ENCODE measurements around the gene DIP2C.
"Not testable (repeated sequence)": the region's sequence is repeated elsewhere in the genome, so short reads cannot be mapped to it uniquely, and the experiment has no call there.

The DIP2C gene

DNA sequence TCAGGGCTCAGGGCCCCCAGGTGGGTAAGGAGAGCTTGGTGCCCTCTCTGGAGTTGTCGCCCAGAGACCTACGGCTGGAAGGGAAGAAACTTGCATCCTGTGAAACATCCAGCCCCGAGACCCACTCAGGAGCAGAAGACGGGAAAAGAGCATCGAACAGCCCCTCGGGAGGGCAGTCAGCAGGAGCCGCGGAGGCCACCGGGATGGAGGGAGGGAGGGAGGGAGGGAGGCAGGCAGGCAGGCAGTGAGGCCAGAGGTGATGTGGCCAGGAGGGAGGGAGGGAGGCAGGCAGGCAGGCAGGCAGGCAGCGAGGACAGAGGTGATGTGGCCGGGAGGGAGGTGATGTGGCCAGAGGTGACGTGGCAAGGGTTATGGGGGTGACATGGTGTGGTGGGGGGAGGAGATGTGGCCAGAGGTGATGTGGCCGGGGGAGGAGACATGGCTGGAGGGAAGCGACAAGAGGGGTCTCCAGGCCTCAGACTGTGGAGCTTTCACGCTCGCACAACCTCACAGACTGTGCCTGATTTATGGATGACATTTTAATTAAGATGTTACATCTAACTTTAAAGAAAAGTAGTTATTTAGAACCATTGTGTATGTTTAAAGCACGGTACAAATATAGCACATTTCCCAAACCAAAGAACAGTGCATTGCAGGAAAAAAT is 141.1 kb downstream of the DIP2C start:
- DNase-seq: no peak

DNA sequence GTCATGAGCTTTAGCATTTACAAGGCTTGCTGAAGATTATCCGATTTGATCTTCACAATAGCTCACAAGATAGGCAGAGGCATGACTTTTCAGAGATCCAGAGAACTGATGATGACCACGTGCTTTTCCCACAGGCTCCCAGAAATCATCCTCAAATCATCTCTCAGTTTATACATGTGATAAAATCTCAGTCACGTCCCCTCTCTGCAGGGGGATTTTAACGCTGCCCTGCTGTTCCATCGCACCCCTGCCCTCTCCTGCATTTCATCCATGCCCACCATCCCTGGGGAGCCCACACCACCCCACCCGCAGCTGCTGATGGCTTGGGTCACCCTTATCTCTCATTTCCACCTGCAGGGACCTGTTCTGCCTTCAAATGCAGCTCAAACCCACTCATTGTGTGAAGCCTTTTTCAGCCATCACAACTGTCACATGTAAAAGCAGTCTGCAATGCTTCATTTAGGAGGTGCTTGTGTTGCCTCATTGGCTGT is 141.8 kb downstream of the DIP2C start:
- DNase-seq: no peak

DNA sequence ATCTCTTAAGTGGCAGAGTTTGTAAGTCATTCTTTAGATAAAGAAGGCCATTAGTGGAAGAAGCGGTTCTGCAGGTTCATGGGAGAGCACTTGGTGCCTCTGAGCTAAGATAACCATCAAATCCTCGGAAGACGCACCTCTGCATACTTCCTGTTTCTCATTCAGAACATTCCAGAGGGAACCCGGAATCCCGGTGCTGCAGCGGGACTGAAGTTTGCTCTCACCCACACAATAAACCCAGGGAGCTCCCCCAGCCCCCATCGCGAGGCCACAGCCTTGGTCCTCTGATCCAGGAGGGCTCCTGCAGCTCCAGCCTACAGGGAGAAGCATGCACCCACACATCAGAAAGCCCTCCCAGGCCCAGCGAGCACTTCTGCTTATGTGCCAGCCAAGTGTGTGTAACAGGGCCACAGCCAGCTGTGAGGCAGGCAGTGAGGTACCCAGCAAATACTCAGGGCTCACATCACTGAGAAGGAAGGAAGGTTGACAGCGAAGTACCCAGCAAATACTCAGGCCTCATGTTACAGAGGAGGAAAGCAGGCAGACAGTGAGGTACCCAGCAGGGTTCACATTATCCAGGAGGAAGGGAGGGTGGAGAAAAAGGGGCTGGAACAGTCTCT is 142.4 kb downstream of the DIP2C start:
- no peak for DNase-seq

DNA sequence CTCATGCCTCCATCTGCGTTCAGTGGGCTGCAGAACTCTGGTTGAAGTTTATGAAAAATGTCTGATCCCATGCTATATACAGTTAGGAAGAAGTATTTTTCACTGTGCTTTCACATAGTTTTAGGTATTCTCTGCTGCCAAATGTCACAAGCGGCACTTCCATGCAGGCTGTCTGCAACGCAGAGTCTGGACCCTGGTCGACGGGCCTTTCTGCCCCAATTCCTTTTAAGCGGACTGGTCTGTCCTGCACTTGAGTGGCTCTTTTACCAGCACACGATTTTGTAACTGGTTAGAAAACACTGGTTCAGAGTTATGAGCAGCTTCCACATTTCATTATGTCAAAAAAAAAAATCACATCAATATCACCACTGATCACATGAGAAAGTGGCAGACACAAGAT is 143.0 kb downstream of the DIP2C start:
- no peak for DNase-seq

DNA sequence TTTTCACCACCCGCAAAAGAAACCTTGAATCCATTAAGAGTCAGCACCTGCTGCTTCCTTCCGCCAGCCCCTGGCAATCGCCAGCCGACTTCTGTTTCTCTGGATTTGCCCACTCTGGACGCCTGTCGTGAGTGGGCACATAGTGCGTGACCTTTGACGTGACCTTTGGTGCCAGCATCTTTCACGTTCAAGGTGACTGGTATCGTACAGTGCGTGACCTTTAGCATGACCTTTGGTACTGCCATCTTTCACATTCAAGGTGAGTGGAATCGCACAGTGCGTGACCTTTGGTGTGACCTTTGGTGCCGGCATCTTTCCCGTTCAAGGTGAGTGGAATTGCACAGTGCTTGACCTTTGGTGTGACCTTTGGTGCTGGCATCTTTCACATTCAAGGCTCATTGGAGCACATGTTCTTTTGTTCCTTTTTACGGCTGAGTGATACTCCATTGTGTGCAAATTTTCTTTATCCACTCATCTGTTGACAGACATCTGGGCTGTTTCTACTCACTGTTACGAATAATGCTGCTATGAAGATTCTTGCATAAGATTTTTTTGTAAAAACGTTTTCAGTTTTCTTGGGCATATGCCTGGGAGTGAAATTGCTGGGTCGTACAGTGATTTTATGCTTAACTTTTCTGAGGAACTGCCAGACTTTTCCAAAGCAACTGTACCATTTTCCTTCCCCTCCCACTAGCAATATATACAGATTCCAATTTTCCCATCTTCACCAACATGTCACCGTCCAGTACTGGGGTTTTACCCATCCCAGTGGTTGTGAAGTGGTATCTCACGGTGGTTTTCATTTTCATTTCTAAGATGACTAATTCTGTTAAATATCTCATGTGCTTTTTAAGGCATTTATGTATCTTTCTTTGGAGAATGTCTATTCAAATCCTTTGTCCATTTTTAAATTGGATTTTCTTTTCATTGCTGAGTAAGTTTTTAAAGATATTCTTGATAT is 145.3 kb downstream of the DIP2C start:
- no peak for DNase-seq

DNA sequence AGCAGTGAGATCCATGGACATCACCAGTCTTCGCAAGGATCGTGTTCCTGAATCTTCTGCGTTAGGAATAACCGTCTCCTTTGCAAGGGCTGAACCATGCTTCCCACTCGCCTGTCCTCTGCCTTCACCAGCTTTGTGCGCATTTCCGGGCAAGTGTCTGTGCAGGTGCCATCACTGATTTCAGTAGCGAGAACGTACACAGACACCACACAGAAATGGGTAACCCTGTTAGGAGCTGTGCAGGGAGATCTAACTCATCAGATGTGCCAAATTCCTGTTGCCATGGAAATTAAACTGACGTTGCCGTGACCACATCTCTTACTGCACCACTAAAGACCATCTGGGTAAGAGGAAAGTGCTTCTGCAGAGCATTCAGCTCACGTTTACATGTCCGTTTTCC is 146.3 kb downstream of the DIP2C start:
- DNase-seq: no peak

DNA sequence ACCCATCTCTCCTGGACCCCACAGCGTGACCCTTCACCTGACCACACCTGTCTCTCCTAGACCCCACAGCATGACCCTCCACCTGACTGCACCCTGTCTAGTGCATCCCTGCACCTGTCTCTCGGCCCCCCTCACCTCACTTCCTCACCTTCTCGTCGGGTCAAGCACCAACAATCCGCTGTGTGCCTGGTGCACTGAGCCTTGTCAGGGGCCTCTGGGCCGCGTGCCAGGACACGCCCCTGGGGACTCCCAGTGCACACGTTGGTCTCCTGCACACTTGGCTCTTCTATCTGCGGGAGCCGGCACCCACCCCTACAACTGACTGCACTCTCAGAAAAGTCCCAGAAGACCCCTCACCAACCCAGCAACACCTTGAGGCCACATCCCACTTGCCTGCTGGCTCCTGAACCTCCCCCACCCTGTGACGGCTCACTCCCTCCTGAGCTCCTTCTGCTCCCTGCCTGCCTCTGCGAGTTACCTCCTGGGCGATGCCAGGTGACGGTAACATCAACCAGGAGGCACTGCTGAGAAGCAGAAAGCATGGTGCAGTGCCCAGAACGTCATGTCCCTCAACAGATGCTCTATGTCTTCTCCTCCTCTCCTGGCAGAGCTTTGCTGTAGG is 147.6 kb downstream of the DIP2C start:
- DNase-seq: peak; percentile 38

DNA sequence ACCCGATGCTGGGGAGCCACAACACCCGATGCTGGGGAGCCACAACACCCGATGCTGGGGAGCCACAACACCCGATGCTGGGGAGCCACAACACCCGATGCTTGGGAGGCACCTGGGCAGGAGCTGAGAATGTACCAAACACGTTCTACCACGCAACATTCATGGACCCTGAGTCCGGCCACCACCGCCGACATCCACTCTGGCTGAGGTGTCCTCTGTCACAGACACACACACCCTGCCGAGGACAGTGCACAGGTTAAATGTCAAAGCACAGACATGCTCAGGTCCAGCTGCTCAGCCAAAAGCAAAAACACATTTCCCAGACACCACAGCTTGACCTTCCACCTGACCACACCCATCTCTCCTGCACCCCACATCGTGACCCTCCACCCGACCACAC is 148.4 kb downstream of the DIP2C start:
- no peak for DNase-seq

DNA sequence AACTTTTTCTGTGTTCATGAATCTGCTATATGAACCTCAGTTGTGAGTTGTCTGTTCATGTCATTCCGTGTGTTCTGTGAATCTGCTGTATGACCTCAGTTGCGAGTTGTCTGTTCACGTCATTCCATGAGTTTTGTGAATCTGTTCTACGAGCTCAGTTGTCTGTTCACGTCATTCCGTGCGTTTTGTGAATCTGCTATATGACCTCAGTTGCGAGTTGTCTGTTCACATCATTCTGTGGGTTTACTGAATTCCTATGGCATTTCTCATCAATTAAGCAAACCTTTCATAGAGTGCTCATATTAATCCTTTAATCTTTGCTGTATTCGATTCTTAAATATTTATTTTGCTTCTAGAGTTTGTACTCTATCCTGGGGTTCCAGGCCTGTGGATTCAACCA is 150.6 kb downstream of the DIP2C start:
- DNase-seq: no peak

DNA sequence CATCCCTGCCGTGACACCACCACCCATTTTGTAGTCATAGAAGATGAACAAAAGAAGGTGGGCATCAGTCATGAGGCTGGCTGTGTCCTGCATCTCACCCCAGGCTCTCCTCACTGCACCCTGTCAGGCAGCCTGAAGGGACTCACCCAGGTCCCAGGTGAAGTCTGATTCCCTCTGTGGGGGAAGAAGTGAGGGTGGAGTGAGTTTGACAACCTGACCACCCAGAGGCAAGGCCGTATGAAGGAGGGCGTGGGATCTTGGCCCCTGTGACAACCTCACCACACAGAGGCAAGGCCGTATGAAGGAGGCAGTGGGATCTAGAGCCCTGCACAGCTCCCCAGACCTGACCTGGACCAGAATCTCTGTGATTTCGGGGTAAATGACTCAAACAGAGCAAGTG is 152.5 kb downstream of the DIP2C start:
- no peak for DNase-seq

DNA sequence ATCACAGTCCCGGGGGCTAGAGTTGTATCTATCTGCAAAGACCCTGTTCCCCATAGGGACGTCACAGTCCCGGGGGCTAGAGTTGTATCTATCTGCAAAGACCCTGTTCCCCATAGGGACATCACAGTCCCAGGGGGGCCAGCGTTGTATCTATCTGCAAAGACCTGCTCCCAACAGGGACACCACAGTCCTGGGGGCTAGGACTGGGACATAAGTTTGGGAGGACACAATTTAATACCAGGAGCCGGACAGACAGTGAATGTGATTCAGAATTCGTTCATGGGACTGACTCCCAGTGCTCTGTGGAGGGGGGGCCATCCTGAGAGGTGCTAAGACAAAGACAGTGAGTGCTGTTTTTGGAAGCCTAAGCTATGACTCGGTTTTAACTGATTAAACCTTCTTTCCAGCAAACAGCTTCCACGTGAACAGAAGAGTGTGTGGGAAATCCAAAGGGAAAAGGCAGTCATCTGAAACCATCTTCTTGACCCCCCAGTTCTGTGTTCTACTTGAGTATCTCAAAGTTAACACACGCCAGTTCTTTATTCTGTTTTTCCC is 153.0 kb downstream of the DIP2C start:
- no peak for DNase-seq

DNA sequence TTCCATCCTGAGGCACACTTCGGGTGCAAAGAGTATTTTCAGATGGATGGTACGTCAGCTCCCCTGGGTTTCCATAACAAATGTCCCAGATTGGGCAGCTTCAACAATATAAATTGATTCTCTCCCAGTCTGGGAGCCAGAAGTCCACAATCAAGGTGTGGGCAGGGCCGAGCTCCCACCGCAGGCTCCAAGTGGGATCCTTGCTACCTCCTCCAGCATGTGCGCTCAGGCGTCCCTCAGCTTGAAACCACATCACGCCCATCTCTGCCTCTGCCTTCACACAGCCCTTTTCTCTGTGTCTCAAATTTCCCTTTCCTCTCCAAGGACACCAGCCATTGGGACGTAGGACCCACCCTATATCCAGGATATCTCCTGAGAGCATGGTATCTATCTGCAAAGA is 153.5 kb downstream of the DIP2C start:
- DNase-seq: peak in 1 of 2 experiments; percentile 11

DNA sequence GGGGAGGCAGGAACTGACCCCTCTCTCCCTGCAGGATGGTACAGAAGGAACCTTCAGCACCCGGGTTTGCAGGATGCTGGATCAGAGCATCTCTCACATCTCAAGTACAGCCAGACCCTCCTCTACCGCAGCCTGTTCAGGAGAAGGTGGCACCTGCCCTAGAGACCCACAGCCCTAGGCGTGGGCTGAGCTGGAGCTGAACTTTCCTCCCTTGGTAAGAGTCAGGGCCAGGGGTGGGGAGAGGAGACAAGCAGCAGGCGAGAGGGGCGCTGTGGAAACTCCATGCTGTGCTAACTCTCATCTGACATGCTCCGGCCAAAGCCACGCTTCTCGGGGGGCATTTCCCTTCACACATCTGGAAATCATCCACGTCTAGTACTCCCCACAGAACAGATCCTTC is 154.4 kb downstream of the DIP2C start:
- no peak for DNase-seq

DNA sequence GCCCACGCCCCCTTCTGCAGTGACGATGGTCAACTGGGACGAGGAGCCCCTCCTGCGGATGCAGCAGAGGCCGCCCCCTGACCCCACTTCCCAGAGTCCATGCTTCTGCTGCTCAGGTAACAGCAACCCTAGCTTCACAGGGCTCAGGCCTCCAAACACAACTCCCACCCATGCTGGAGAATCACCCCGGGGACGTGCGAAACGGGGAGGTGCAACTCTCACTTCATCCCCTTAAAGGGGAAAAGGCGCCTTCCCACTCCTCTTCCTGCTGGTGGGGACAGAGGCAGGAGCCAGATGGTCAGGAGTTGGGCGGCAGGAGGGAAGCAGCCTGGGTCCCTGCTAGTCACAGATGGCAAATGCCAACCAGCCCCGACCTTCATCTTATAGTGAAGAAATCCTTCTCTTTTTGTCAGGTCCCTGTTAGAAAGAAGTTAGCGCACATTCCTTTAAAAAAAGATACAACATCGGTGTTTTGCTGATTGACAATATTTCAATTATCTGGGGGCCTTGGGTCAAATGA is 155.4 kb downstream of the DIP2C start:
- no peak for DNase-seq

DNA sequence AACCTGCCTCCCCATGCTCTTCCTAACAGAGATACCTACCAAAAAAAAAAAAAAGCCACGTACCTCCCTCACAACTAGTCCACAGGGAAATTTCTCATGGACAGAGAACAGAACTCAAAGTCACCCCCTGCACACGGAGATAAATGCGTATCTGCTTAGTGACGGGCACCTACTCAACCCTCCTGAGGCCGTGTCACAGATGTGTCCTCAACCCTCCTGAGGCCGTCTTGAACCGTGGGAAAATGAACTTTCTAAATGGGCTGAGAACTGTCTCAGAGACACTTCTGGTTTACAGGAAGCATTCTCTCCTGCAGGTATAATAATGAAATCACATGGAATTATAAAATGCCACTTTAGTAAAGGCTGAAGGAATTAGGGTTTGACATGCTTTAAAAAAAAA is 155.9 kb downstream of the DIP2C start:
- DNase-seq: no peak

DNA sequence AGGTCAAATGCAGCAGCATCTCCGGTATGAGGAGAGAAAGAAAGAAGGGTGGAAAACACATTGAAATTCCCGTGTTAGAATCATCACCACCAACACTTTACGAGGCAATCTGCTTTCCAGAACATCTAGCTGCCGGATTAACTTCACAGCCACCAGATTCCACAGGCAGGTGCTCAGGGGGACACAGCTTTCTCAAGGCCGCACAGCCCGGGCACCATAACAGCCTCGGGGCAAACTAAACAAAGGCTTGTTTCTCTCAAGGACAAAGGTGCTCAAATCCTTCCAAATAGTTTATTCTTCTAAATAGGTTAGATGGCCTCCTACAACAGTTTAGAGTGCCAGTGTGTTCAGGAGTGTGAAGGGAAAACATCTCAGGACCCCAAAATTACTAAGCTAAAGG is 156.3 kb downstream of the DIP2C start:
- no peak for DNase-seq

DNA sequence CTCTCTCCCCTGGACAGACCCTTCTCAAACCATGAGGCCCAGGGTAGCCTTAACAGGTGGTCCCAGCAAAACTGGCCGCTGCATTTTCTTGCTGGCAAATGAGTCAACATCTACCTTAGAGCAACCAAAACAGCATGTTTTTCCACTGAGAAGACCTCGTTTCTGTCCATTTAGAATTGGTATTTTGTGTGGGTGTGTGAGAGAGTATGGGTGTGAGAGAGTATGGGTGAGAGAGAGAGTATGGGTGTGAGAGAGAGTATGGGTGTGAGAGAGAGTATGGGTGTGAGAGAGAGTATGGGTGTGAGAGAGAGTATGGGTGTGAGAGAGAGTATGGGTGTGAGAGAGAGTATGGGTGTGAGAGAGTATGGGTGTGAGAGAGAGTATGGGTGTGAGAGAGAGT is 157.1 kb downstream of the DIP2C start:
- not testable (repeated sequence) for DNase-seq

DNA sequence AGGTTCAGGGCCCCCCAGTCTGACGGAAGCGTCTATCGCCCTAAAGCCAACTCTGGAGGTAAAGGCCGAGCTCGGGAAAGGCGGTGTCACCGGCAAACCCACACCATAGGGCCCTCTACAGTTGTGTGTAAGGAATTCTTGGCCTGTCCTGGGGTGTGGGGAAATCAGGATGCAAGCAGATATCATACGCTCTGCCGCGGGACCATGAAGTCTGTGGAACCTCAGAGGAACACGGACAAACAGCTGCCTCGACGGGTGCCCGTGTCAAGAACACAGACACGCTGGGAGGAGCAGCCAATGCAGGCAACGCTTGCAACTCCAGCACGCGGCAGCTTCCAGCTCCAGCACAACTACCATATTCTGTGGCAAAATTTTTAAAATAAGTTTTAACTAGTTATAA is 157.9 kb downstream of the DIP2C start:
- DNase-seq: no peak

DNA sequence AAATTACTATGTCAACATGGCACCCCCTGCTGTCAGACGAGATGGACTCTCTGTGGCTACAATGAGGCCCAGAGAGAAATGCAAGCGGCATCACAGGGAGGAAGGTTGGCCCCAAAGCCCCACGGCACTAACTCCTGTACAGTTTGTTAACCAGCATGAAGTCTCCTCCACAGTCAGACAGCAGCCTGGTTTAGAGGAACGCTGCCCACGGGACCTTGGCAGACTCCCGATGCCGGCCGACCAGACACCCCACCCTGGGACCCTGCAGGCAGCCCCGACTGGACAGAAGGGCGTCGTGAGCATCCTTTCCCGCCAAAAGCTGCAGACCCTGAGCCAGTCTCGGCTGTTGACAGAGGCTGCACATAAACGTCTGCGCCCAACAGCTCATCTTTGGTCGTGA is 158.8 kb downstream of the DIP2C start:
- no peak for DNase-seq

DNA sequence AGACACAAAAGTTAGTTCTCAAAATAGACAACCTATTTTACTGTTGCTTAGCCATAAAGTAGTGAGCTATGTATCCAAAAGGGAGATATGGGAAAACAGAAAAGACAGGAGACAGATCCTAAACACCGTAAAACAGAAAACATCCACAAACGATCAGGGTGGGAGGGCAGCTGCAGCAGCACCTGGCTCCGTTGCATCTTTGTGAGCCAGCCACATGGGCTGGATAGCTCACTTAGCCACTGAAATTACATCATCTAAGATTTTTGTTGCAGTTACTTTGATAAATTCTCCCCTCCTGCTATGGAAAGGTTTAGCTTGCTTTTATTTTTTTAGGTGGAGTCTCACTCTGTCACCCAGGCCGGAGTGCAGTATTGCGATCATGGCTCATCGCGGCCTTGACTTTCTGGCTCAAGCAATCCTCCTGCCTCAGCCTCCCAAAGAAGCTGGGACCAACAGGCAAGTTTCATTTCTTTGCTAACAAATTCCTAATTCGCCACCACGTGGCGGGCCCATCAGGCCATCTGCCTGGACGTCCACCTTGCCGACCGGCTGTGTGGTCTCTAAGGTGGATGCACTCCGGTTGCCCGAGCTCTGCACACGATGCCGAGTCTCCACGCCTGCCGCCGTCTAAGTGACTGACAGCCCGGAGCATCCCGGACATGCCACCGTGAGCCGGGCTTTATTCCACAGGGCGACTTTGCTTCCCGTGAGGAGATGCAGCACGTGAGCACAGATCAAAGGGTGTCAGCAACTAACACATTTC is 159.8 kb downstream of the DIP2C start:
- no peak for DNase-seq

DNA sequence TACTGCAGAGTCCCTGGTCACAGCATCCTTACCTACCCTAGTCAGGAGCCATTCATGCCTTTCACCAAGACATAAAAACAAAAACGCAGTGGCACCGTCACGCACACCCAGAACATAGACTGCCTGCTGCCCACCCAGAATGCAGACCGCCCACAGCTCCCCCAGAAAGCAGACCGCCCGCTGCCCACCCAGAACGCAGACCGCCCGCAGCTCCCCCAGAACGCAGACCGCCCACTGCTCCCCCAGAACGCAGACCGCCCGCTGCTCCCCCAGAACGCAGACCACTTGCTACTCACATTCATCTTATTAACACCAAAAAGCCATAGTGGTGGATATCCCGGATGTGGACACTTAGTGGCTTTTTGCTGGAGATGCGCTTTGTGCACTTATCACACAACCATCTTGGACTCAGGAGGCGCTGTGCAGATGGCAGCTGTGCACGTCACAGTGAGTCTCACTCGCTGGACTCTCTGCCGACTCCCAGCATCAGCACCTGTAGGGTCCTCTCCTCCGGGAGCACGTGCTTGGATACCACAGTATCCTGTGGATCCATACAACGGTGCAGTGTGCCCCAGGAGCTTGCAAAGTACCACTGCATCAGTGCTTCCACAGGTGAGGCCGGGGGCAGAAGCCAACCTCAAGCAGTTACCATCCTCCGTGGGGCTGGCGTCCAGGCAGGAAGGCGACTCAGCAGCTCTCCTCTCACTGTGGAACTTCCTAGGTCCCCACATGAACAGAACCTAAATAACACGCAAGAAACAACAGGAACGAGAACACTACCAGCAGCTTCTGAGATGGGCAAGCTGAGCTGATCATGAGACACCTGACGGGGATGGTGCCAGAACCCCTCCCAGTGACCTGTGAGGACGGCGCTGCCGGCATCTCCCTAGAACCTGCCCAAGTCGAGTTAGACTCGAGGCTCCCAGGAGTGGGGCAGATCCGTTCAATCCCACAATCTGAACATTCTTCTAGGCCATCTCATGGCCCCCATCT is 161.0 kb downstream of the DIP2C start:
- DNase-seq: no peak

All from NCI-H187 (cell line).